ENCODE data around the gene PPP2R2C.

The PPP2R2C gene

GRCh38 chr4:6332669-6333050, 139.8 kb downstream of the PPP2R2C start:
- DNase-seq (ENCODE audit: low read depth, low spot score): no peak
- no peak overlapping the region for H3K4me3 ChIP-seq (ENCODE audit: low read depth, low read length)
- TF ChIP-seq CTCF (IDR thresholded peaks at IDR 0.05; ENCODE audit: low read depth, low read length): no peak
- in situ Hi-C loops (cut with HindIII; ENCODE audit: low sequenced_read_pairs): no loop called here

DNA sequence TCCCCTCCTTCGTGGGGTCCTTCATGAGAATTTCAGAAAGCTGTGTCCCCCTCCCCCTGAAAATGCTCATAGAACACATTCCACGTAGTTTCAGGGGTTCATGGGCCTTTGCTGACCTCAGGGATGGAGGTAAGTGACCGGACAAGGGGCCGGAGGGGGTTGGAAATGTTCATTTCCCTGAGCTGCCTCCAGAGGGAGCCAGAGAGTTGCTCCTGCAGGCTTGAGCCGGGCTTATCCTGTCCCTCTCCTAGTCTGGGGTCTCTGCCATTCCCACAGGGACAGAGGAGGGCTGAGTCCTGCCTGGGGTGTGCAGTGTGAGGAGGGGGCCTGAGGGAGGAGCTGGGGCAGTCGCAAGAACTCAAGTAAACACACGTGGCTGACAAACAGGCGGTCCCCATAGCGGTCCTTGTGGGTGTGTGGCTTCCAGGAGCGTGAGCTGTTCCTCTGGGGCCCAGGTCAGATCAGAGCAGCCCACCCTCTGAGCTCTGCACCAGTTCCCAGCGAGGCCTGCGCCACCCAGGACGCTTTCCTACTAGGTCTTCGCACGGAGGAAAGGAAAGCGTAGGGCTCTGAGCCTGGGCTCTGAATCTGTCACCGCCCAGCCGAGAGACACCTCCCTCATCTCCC, 140.3 kb downstream of the PPP2R2C start:
- DNase-seq (ENCODE audit: low read depth, low spot score): no peak
- H3K4me3 ChIP-seq (ENCODE audit: low read depth, low read length): no peak overlapping the region
- TF ChIP-seq CTCF (IDR thresholded peaks at IDR 0.05; ENCODE audit: low read depth, low read length): peak; percentile 78
- in situ Hi-C loops (cut with HindIII; ENCODE audit: low sequenced_read_pairs): no loop called here

GRCh38 chr4:6331468-6331867, 140.9 kb downstream of the PPP2R2C start:
- no peak for TF ChIP-seq CTCF (IDR thresholded peaks at IDR 0.05; ENCODE audit: low read depth, low read length)
- no peak overlapping the region for H3K4me3 ChIP-seq (ENCODE audit: low read depth, low read length)
- in situ Hi-C loops (cut with HindIII; ENCODE audit: low sequenced_read_pairs): no loop called here
- DNase-seq (ENCODE audit: low read depth, low spot score): no peak

- peak; percentile 68 for TF ChIP-seq CTCF (IDR thresholded peaks at IDR 0.05; ENCODE audit: low read depth, low read length)
- in situ Hi-C loops (cut with HindIII; ENCODE audit: low sequenced_read_pairs): no loop called here
- H3K4me3 ChIP-seq (ENCODE audit: low read depth, low read length): no peak overlapping the region
- DNase-seq (ENCODE audit: low read depth, low spot score): no peak
Observed at GRCh38 chr4:6331018-6331417, 141.4 kb downstream of the PPP2R2C start.

DNA sequence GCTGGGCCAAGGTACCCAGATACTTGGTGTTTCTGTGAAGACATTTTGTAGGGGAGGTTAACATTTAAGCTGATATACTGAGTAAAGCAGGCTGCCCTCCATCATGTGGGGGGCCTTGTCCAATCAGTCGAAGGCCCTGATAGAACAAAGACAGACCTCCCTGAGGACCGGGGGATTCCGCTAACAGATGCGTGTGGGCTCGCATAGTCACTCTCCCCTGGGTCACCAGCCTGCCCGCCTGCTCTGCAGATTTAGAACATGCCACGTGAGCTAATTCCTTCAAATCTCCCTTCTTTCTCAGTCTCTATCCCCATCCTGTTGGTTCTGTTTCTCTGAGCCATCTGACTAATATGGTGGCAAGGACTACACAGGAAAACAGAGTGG, 142.0 kb downstream of the PPP2R2C start:
- TF ChIP-seq CTCF (IDR thresholded peaks at IDR 0.05; ENCODE audit: low read depth, low read length): no peak
- in situ Hi-C loops (cut with HindIII; ENCODE audit: low sequenced_read_pairs): no loop called here

DNA sequence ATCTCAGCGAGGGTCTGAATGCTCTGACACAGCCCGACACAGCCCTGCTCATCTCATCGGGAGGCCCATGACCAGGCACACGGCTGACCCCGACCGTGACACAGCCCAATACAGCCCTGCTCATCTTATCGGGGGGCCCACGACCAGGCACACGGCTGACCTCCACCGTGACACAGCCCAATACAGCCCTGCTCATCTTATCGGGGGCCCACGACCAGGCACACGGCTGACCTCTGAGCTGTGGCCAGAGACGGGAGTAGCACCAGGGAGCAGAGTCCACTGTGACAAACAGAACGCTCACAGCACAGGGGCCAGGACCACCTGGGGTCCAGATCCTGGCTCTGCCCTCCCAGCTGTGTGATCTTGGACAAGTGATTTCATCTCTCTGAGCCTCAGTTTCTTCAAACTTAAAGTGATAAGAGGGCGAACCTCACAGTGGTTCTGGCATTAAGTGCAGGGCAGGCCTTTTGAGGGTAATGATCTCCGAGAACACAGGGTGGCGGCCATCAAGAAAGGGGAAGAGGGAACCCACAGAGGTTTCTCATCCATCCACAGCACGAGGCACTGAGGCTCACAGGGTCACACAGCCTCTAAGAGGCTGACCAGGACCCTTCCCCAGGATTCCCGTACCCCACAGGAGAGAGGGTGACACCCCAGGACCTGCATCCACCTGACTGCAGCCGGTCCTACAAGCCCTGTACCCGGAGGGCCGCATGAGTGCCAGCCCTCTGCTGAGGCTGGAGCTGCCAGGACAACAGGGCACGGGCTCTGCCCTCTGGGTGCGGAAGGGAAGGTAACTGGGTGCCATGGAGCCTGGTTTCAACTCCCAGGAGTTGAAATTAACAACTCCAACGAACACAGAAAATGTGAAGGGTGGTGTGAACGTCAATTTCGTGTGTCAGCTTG, 142.7 kb downstream of the PPP2R2C start:
- DNase-seq (ENCODE audit: low read depth, low spot score): no peak
- in situ Hi-C loops (cut with HindIII; ENCODE audit: low sequenced_read_pairs): no loop called here
- no peak overlapping the region for H3K4me3 ChIP-seq (ENCODE audit: low read depth, low read length)
- TF ChIP-seq CTCF (IDR thresholded peaks at IDR 0.05; ENCODE audit: low read depth, low read length): no peak

More for the DNA sequence above, 142.0 kb downstream of the PPP2R2C start:
- DNase-seq (ENCODE audit: low read depth, low spot score): no peak
- no peak overlapping the region for H3K4me3 ChIP-seq (ENCODE audit: low read depth, low read length)

All from astrocyte of the spinal cord (primary cell).